MCF 10A (cell line): Measurements from ENCODE around the gene PDE7B. TPM values are rescaled to one million over a fixed set of nuclear protein-coding genes. Genes with fewer than 3 reads are reported as not detected.

Experiments
- BruUV-seq: library from RNA; stranded (reverse); fragments of 400-500 nt; replicated peaks from 2 replicates; lab custom pipeline; 2021; lab: Mats Ljungman, UMichigan
- CTCF ChIA-PET: fragments of 300-600 bp; sonication (Branson Sonifier 250); formaldehyde crosslinking; extraction: SDS; loops from one replicate; lab custom pipeline; 2021; ENCODE audit warnings: antibody characterized with exemption, inconsistent platforms; lab: Yijun Ruan, JAX
- POLR2A ChIA-PET: fragments of 300-600, 350-650 bp; sonication (Branson Sonifier 250); formaldehyde crosslinking; extraction: SDS; loops from one replicate; lab custom pipeline; 2020; ENCODE audit warnings: antibody characterized with exemption, inconsistent platforms; lab: Yijun Ruan, JAX
- DNase-seq: peaks from one replicate; pipeline ENCODE4 v3.0.0-alpha.2; 2018; ENCODE audit not compliant: unreplicated experiment
- H3K27ac Mint-ChIP-seq: one replicate; pipeline ENCODE4 v1.8.0; 2022; ENCODE audit warnings: mild to moderate bottlenecking, low read depth, mixed read lengths; ENCODE audit not compliant: unreplicated experiment
- H3K27me3 Mint-ChIP-seq: one replicate; pipeline ENCODE4 v1.8.0; 2022; ENCODE audit warnings: mixed read lengths; ENCODE audit not compliant: insufficient read depth, unreplicated experiment
- H3K36me3 Mint-ChIP-seq: one replicate; pipeline ENCODE4 v1.8.0; 2022; ENCODE audit warnings: mild to moderate bottlenecking, moderate library complexity, mixed read lengths; ENCODE audit not compliant: insufficient read depth, unreplicated experiment
- H3K4me1 Mint-ChIP-seq: one replicate; pipeline ENCODE4 v1.8.0; 2022; ENCODE audit warnings: mixed read lengths; ENCODE audit not compliant: insufficient read depth, unreplicated experiment
- H3K4me3 Mint-ChIP-seq: one replicate; pipeline ENCODE4 v1.8.0; 2022; ENCODE audit warnings: mild to moderate bottlenecking, moderate library complexity, mixed read lengths; ENCODE audit not compliant: unreplicated experiment
- H3K9me3 Mint-ChIP-seq: one replicate; pipeline ENCODE4 v1.8.0; 2022; ENCODE audit warnings: mixed read lengths; ENCODE audit not compliant: unreplicated experiment
- CTCF ChIP-seq: fragments of 200-600 bp; IDR thresholded peaks from one replicate; pipeline ENCODE4 v1.8.0; 2022; ENCODE audit warnings: antibody characterized with exemption, mild to moderate bottlenecking; ENCODE audit not compliant: unreplicated experiment
- intact Hi-C: fragments of 100-400 bp; cut with micrococcal nuclease; formaldehyde crosslinking; loops from 2 replicates; pipeline ENCODE4 v1.14.1; 2022
- total RNA-seq: library from RNA; stranded (reverse); gene quantifications from 2 replicates; pipeline ENCODE4 v1.2.3, GENCODE V29; 2022

PDE7B gene
- total RNA-seq, 1 experiment from 2014 or later = 1.4 TPM

- Mint-ChIP-seq H3K9me3 (no peaks in the 10 kb centered on the region), H3K36me3 (no peaks in the 10 kb centered on the region), H3K27me3 (no peaks in the 10 kb centered on the region), H3K4me1 (peaks cover 19% of the 10 kb centered on the region), H3K27ac (no peak overlapping the region), H3K4me3 (no peak overlapping the region)
- TF ChIP-seq CTCF = no peak
- intact Hi-C loops = no loop called here
- ChIA-PET POLR2A (no interaction called here), CTCF (interaction anchor here (1.1 kb wide), 1 partner anchor 14 kb away, joined by 3 read pairs; no protein-coding TSS in a partner anchor)
- DNase-seq = no peak
- BruUV-seq = no TSS peak
Measured at GRCh38 chr6:135940616-135941167, 89.2 kb downstream of the PDE7B start.

- no peak overlapping the region for H3K27ac Mint-ChIP-seq
- no peak for TF ChIP-seq CTCF
Measured at GRCh38 chr6:135941275-135942025, 89.9 kb downstream of the PDE7B start.

GRCh38 chr6:135944120-135944519 is 92.6 kb downstream of the PDE7B start:
- BruUV-seq = no TSS peak
- H3K4me3 Mint-ChIP-seq = no peak overlapping the region
- H3K27ac Mint-ChIP-seq = no peak overlapping the region

More at GRCh38 chr6:135941275-135942025, 89.9 kb downstream of the PDE7B start:
- ChIA-PET CTCF (interaction anchor here (1.1 kb wide), 1 partner anchor 13 kb away, joined by 3 read pairs; no protein-coding TSS in a partner anchor), POLR2A (no interaction called here)
- DNase-seq = peak; percentile 18
- no peaks in the 10 kb centered on the region for H3K36me3 Mint-ChIP-seq
- no TSS peak for BruUV-seq
- H3K27me3 Mint-ChIP-seq = no peaks in the 10 kb centered on the region
- intact Hi-C loops = no loop called here
- H3K4me3 Mint-ChIP-seq = no peak overlapping the region
- H3K4me1 Mint-ChIP-seq = peaks cover 12% of the 10 kb centered on the region
- H3K9me3 Mint-ChIP-seq = no peaks in the 10 kb centered on the region

More at GRCh38 chr6:135944120-135944519, 92.6 kb downstream of the PDE7B start:
- no peaks in the 10 kb centered on the region for H3K27me3 Mint-ChIP-seq
- no peaks in the 10 kb centered on the region for H3K36me3 Mint-ChIP-seq
- intact Hi-C loops = no loop called here
- TF ChIP-seq CTCF = no peak
- ChIA-PET POLR2A (interaction anchor here (0.8 kb wide), 1 partner anchor 19 kb away, joined by 3 read pairs; no protein-coding TSS in a partner anchor), CTCF (interaction anchor here (1.0 kb wide), 1 partner anchor 408 kb away, joined by 3 read pairs; no protein-coding TSS in a partner anchor)
- no peaks in the 10 kb centered on the region for H3K4me1 Mint-ChIP-seq
- H3K9me3 Mint-ChIP-seq = no peaks in the 10 kb centered on the region
- no peak for DNase-seq
